GM18868 (cell line): Measurements from ENCODE around the gene MPPED2.

Experiments
- ATAC-seq: cut with Tn5 transposase; IDR thresholded peaks from one replicate; pipeline ENCODE4 v1.9.1; 2021; ENCODE audit warnings: mild to moderate bottlenecking, moderate library complexity; ENCODE audit not compliant: unreplicated experiment

The MPPED2 gene

GRCh38 chr11:30455025-30455424 lies 131.1 kb downstream of the MPPED2 start:
- ATAC-seq, result no peak

GRCh38 chr11:30454541-30454940 lies 131.6 kb downstream of the MPPED2 start:
- ATAC-seq, result no peak

- no peak for ATAC-seq
Observed at GRCh38 chr11:30454111-30454510, 132.0 kb downstream of the MPPED2 start.

DNA sequence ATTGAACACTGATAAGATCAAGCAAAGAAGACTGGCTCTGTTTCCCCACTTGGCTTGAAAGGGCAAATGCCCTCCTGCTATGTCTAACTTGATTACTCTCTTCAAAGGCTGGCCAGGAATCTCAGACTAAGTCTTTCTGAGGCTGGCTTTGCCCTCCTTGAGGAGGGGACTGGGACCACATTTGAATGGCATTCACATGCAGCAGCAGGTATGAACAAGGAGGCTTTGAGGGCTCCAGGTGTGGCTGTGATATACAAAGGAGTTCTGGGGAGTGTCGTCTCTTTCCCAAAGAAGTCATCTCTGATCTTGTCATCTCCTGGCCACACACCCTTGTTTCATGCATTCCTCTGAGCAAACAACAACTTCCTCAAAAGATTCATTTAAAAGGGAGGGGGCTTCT lies 132.4 kb downstream of the MPPED2 start:
- no peak for ATAC-seq

GRCh38 chr11:30452842-30453241 lies 133.3 kb downstream of the MPPED2 start:
- ATAC-seq, result no peak

DNA sequence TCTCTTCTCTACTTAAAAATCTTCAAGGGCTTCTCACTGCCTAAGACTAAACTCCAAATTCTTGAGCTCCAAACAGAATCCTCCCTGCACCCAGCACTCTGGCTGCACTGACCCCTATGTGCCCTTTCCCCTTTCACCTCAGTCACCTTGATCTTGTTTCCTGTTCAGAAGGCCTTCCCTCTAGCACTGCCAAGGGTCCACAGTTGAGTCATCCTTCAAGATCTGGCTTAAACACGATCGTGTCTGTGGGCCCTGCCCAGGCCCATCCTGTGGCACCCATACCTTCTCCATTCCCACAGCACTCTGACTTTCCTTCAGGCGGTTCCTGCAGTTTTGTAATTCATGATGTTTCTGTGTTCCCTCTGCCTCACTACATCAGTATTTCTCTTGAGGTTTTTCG lies 134.0 kb downstream of the MPPED2 start:
- no peak for ATAC-seq

DNA sequence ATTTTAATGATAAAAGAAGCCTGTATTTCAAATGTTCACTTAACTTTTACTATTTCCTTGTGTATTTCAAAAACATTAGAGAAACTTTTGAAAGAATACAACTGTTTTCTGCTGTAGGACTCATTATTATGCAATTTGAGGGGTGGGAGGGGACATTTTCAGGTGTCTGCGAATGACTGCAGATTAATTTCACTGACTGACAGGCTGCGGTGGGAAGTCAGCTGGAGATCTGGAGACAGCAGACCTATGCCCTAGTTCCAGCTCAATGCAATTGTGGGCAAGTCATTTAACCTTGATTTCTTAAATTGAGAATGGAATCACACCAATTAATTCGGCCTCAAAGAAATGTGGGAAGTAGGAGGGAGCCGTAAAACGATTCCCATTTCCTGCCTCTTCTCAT lies 134.5 kb downstream of the MPPED2 start:
- ATAC-seq, result no peak

DNA sequence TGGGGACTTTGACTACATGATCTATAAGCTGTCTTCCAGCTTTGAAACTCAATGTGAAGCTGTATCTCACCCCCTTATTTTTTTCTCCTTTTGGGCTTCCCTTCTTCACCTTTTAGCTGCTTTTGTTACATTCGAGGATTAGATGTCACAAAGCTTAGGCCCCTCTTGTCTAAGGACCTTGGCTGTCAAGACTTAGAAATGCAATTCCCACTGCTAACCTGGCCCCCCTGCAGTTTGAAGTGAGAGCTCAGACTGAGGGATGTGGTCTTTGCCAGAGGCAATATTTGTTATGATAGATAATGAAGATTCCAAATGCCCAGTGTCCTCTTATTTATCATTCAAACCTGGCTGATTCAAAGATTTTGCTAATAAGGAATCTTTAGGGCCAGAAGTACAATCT lies 135.0 kb downstream of the MPPED2 start:
- ATAC-seq, result no peak

DNA sequence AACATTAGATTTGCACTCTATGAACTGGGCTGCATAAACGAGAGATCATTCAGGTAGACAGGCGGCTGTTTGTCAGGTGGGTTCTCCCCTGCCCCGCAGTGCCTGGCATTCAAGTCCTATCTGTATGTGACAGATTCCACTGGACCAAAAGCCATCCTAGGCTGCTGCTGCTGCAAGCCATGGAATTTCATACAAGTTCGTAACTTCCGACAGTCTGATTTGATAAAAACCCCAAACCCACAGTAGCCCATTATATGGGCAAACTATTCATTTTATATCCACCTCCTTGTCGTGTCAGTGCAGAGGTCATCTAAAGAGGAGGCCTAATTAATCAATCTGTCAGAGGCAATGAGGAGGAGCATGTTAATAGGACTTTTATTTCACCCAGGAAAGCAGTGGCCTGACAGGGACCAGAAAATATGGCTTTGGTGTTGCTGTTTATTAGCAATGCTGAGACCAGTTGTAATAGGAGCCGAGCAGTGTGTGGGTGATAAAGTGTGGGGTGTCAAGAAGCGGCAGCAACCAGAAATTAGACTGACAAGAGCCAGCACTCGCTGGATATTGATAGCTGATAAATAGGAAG lies 139.0 kb downstream of the MPPED2 start:
- no peak for ATAC-seq

DNA sequence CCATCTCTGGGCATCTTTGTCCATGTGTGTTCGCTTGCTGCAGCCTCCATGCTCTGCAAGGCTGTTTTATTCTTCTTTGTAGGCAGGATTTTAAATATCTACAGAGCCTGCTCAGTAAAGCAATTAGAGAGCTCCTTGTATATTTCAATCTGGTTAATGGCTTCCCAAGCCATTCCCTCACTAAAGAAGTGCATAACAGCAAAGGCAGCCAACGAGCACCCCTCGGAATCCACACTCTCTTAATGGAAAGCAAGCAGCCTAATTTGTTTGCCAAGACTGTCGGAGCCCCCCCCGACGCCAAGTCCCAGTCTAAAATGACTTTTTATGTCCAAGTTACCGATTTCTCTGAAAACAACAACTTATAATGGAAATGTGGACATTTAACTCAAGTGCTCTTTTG lies 139.6 kb downstream of the MPPED2 start:
- ATAC-seq, result no peak

DNA sequence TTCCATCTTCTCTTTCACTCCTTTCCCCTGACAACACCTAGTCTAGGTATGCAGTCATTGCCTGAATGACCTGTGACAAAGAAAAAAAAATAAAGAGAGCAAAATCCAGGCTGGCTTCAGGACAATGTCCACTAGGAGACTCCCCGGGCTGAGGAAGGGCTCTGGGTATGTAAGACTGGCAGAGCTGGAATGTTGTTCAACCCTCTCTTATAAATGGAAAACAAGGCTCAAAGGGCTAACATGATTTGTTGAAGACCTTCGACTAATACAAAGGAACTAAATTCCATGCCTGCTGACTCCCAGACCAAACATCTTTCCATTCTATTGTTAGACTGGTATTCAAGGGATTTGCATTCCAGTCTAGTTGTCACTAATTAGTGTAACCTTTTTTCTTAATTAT lies 141.1 kb downstream of the MPPED2 start:
- ATAC-seq, result no peak

DNA sequence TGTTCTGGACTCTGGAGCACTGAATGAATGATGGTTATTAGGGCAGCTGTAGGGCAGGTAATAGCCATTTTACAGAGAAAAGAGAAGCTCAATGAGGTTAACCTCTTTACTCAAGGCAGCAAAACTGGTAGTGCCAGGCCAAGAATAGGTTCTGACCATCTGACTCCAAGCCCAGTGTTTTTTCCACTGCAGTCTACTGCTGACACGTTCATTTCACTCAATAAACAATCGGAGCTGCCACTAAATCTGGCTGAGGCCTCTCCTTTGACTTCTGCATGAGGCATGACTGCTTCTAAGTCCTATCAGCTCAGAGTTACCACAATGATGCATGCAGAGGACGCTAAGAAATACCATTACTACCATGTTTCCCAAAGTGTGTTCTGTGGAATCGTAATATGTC lies 145.6 kb downstream of the MPPED2 start:
- no peak for ATAC-seq

DNA sequence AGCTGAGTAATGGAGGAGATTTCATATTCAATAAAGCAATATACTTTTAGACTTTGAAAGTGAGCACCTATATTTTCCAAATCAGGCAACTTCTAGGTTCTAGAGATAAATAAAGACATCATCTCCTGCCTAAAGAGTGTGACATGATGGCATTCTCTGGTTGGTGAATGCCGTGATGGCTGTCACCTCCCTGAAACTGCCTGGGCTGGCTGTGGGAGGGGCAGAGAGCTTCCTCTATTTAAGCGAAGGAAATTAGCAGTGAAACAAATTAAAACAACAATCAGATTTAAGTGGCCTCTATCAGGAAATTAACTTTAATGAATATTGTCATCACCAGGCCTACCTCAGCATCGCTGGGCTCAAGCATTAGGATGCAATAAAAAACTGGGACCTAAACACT lies 149.4 kb downstream of the MPPED2 start:
- ATAC-seq, result no peak

DNA sequence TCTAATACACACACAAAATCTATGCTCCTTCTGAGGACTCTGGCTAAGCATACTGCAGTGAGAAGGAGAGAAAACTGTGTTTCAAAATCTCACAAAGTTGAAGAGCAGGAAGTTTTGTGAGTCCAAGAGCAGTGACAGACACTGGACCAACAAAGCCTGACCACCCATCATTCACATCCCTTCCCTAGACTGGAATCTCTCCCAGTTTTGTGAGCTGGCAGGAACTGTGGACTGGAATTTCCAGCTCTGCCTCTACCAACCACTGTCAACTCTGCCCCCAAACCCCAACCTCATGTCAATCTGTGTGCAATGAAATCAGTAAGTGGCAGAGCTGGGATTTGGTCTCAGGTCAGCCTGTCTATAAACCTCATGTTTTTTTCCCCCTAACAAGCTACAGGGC lies 150.7 kb downstream of the MPPED2 start:
- no peak for ATAC-seq

DNA sequence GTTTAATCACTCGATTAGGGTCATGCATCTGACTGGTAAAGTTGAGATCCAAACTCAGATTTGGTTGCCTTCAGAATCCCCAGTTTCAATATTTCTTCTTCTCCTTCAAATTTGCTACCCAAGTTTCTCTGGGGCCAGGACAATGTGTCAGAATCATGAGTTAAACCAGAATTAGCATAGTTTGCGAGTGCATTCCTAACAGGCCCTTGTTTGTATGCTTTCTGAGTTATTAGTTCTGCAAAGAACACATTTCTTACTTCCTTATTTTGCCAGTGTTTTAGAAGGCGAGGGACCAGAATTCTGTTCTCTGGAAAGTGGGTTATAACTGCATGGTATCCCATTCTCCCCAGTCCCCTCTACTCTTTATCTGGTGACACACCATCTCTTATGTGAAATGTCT lies 151.3 kb downstream of the MPPED2 start:
- ATAC-seq, result no peak

GRCh38 chr11:30433831-30434230 lies 152.3 kb downstream of the MPPED2 start:
- ATAC-seq, result no peak

DNA sequence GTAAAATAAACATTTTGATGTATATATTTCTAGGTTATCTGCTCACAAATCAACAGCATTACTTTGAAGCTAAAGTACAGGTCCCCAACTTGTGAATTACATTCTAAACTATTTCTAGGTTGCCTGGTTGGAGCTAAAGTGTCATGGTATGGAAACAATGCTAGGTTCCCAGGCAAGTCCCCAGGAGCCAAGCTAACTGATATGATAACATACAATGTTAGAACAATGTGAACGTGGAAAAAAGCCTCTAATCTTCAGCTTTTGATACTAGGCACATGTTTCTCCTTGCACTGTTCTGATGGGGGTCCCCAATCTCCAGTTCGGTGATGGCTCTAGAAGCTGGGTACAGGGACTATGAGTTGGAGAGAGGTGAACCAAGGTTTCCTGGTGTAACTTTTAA lies 153.4 kb downstream of the MPPED2 start:
- ATAC-seq, result no peak

DNA sequence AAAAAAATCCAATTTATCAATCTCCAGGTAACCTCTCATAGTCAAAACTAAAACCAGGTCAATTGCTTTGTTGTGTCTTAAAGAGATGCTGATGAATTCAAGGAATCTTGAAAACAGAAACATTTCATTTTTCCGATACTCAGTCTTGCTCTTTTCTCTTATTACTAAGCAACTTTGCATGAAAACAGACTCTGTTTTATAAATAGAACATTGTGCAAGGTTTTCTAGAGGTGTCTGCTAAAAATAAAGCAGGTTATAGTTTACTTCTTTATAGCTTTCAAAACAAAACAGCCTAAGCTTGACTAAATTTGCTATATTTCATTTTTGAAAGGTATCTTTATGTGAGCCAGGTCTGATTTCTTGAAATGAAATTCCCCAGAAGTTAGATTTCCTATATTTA lies 154.0 kb downstream of the MPPED2 start:
- no peak for ATAC-seq

DNA sequence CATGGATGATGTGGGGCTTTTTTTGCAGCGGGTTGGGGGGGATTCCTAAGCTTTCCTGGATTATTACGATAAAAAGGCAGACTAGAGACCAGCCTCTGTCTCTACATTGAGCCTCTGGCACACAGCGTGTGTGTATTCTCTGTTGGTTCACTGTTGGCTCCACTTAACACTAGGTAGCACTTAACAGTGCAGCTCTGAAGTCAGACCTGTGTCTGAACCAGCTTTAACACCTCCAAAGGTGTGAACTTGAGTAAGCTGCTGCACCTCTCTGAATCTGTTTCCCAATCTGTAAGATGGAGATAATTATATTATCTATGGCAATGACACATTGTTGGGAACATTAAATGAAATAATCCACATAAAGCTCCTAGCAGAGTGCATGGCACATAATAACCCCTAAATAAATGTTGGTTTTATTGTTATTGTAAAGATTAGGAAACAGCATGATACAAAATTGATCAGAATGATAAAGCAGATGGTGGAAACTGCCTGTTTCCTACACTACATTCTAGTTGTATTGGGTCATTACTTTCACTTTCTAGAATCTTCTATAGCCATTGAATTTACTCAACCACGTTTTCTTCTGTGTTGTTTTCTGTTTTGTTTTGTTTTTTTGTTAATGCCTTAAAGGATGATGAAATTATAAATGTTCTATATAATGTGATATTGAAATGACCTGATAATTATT lies 154.9 kb downstream of the MPPED2 start:
- no peak for ATAC-seq

- no peak for ATAC-seq
Observed at GRCh38 chr11:30429550-30429949, 156.6 kb downstream of the MPPED2 start.

DNA sequence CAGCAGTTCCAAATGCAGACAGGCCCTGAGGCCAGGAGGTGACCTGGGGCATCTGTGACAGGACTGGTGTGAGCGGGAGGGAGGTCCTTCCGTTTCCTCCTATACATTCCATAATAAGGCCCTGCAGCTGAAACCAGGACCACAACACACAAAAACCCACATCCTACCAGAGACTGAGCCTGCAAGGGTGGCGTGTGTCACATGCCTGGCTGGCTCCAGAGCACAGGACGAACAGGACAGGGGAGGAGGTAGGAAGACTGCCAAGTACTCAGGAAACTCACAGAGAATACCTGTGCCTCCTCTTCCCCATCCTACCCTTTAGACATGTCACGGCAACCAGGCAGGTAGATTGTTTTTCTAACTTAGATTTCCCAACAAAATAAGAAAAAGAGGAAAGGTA lies 159.4 kb downstream of the MPPED2 start:
- no peak for ATAC-seq

- no peak for ATAC-seq
Observed at GRCh38 chr11:30424844-30425243, 161.3 kb downstream of the MPPED2 start.

DNA sequence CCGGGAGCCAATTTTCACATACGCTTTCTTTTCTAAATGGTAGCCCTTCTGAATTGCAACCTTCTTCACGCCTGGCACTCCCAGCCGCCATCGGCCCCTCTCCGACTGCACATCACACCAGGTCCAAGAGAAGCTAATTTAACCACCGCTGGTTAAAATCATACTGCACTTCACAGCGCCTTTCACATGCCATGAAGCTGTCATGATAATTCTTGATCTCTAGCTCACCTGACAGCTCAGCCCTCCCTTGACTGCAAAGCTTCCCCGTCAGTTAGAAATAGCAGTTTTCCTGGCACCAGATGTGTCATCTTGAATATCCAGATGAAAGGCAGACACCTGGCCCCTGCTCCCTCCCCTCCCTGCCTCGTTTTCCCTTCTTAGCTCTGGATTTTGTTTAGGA lies 161.8 kb downstream of the MPPED2 start:
- ATAC-seq, result no peak
